HepG2 (cell line): Measurements from ENCODE around the gene ZG16. TPM values are rescaled to one million over a fixed set of nuclear protein-coding genes. Genes with fewer than 3 reads are reported as not detected.

Experiments
- ATF4 ChIP-seq, 2 experiments: fragments of 450-650 bp in 1 of 2; sonication (generic) in 1 of 2; formaldehyde crosslinking; IDR thresholded peaks; 2 replicates each; pipeline versions ENCODE4 v1.5.0 to v1.8.0; 2020 to 2022; ENCODE audit warnings: mild to moderate bottlenecking in 1 of 2, missing genetic modification reagents in 1 of 2
- ELK4 ChIP-seq: sonication (generic); formaldehyde crosslinking; IDR thresholded peaks from 2 replicates; pipeline ENCODE4 v1.9.0; 2021; ENCODE audit warnings: missing genetic modification reagents, borderline replicate concordance
- PATZ1 ChIP-seq: sonication (generic); formaldehyde crosslinking; IDR thresholded peaks from 2 replicates; pipeline ENCODE4 v1.4.0; 2020; ENCODE audit warnings: missing genetic modification reagents
- POGZ ChIP-seq: sonication (generic); formaldehyde crosslinking; IDR thresholded peaks from 2 replicates; pipeline ENCODE4 v1.4.0; 2020; ENCODE audit warnings: mild to moderate bottlenecking, missing genetic modification reagents
- SP2 ChIP-seq: sonication (generic); formaldehyde crosslinking; IDR thresholded peaks from 2 replicates; pipeline ENCODE4 v1.5.1; 2020; ENCODE audit warnings: mild to moderate bottlenecking, missing genetic modification reagents
- THYN1 ChIP-seq: sonication (generic); formaldehyde crosslinking; IDR thresholded peaks from 2 replicates; pipeline ENCODE4 v1.8.1; 2023; ENCODE audit warnings: low read depth, mild to moderate bottlenecking, moderate library complexity, missing genetic modification reagents, borderline replicate concordance
- TRIM24 ChIP-seq: sonication (generic); formaldehyde crosslinking; IDR thresholded peaks from 2 replicates; pipeline ENCODE4 v1.8.0; 2022; ENCODE audit warnings: mild to moderate bottlenecking, missing genetic modification reagents
- ZBTB10 ChIP-seq: sonication (generic); formaldehyde crosslinking; IDR thresholded peaks from 2 replicates; pipeline ENCODE4 v1.4.0; 2020; ENCODE audit warnings: missing genetic modification reagents, borderline replicate concordance
- ZBTB38 ChIP-seq: sonication (generic); formaldehyde crosslinking; IDR thresholded peaks from 2 replicates; pipeline ENCODE4 v1.5.1; 2020; ENCODE audit warnings: mild to moderate bottlenecking, missing genetic modification reagents
- ZNF446 ChIP-seq: sonication (generic); formaldehyde crosslinking; IDR thresholded peaks from 2 replicates; pipeline ENCODE4 v1.5.0; 2020; ENCODE audit warnings: mild to moderate bottlenecking, missing genetic modification reagents
- ZNF557 ChIP-seq: sonication (generic); formaldehyde crosslinking; IDR thresholded peaks from 2 replicates; pipeline ENCODE4 v1.4.0; 2020; ENCODE audit warnings: missing genetic modification reagents
- ZUFSP ChIP-seq: sonication (generic); formaldehyde crosslinking; IDR thresholded peaks from 2 replicates; pipeline ENCODE4 v1.9.0; 2021; ENCODE audit warnings: missing genetic modification reagents, mild to moderate bottlenecking, borderline replicate concordance
- polyA plus RNA-seq, 8 experiments: library from polyadenylated mRNA; depleted of rRNA in 3 of 8; stranded (reverse) in 7 of 8; unstranded in 1 of 8; fragments of >200 nt; fragmentation: Illumina TruSeq in 4 of 8; extraction: Trizol in 4 of 8; gene quantifications; 2 replicates each; pipeline versions ENCODE4 v1.2.1 to v1.2.3, GENCODE V29; 2011 to 2016; ENCODE audit warnings: low read depth in 4 of 8, missing spikeins in 1 of 8, mixed read lengths in 1 of 8; ENCODE audit not compliant: insufficient read depth in 1 of 8
- total RNA-seq, 5 experiments: library from RNA; depleted of rRNA; stranded (reverse); fragments of >200 nt; fragmentation: Illumina TruSeq; extraction: Trizol; gene quantifications; 2 replicates each; pipeline ENCODE4 v1.2.3, GENCODE V29; 2016; ENCODE audit warnings: low read depth in 1 of 5
- TF ChIP-seq, protein P1 (sequence below): sonication (generic); formaldehyde crosslinking; IDR thresholded peaks from 2 replicates; pipeline ENCODE4 v1.4.0; 2020; ENCODE audit warnings: missing genetic modification reagents
- TF ChIP-seq, protein P2 (sequence below): sonication (generic); formaldehyde crosslinking; IDR thresholded peaks from 2 replicates; pipeline ENCODE4 v1.5.0; 2020; ENCODE audit warnings: missing genetic modification reagents

The ZG16 gene
- total and polyA plus RNA-seq, 2 of the 13 experiments (the other 11 are each of a cell fraction or from before 2014, with no cell fraction given): 0.04 to 0.07 TPM

GRCh38 chr16:29806641-29807425 lies 28.8 kb downstream of the ZG16 start (continued):
- TF ChIP-seq ZUFSP: no peak
- no peak for TF ChIP-seq ZBTB10
- no peak for TF ChIP-seq POGZ (CRISPR knock-in tag)
- TF ChIP-seq ZBTB38 (CRISPR knock-in tag): no peak
- peak; percentile 54; the same call in 1 of the 2 replicates for TF ChIP-seq ZNF446 (CRISPR knock-in tag)
- no peak for TF ChIP-seq ZNF557 (CRISPR knock-in tag)
- TF ChIP-seq THYN1: no peak
- no peak for TF ChIP-seq TRIM24
- TF ChIP-seq, protein P1, sequence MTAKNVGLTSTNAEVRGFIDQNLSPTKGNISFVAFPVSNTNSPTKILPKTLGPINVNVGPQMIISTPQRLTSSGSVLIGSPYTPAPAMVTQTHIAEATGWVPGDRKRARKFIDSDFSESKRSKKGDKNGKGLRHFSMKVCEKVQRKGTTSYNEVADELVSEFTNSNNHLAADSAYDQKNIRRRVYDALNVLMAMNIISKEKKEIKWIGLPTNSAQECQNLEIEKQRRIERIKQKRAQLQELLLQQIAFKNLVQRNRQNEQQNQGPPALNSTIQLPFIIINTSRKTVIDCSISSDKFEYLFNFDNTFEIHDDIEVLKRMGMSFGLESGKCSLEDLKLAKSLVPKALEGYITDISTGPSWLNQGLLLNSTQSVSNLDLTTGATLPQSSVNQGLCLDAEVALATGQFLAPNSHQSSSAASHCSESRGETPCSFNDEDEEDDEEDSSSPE (CRISPR knock-in tag): peak; percentile 90
- TF ChIP-seq SP2 (CRISPR knock-in tag): no peak
- no peak for TF ChIP-seq ATF4 (CRISPR knock-in tag; IDR thresholded peaks at IDR 0.05)
- TF ChIP-seq, protein P2, sequence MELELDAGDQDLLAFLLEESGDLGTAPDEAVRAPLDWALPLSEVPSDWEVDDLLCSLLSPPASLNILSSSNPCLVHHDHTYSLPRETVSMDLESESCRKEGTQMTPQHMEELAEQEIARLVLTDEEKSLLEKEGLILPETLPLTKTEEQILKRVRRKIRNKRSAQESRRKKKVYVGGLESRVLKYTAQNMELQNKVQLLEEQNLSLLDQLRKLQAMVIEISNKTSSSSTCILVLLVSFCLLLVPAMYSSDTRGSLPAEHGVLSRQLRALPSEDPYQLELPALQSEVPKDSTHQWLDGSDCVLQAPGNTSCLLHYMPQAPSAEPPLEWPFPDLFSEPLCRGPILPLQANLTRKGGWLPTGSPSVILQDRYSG (CRISPR knock-in tag): no peak
- peak; percentile 95 for TF ChIP-seq PATZ1 (CRISPR knock-in tag)
- TF ChIP-seq ELK4 (CRISPR knock-in tag): no peak
